ENCODE measurements around the gene ESRP2.

GRCh38 chr16:68263559-68264127 is 27.7 kb upstream of the ESRP2 start:
- no peak for TF ChIP-seq CTCF (IDR thresholded peaks at IDR 0.05; ENCODE audit: low read depth, low read length, poor library complexity, severe bottlenecking)
- TF ChIP-seq EZH2phosphoT487 (IDR thresholded peaks at IDR 0.05; ENCODE audit: borderline replicate concordance, low read length), result no peak
